Ectodermal cell (in vitro differentiated cells): ENCODE data around the gene FOXRED2.
"Not testable (repeated sequence)": the region's sequence is repeated elsewhere in the genome, so short reads cannot be mapped to it uniquely, and the experiment has no call there.

Experiments used
- H3K27ac ChIP-seq: 2 replicates; pipeline ENCODE4 v1.7.0; 2013; ENCODE audit warnings: mild to moderate bottlenecking, low read depth, low read length; ENCODE audit not compliant: insufficient read depth, poor library complexity, severe bottlenecking
- H3K27me3 ChIP-seq: 2 replicates; pipeline ENCODE4 v1.7.0; 2013; ENCODE audit warnings: mild to moderate bottlenecking, low read length; ENCODE audit not compliant: insufficient read depth, control insufficient read depth, poor library complexity, severe bottlenecking
- H3K36me3 ChIP-seq: one replicate; pipeline ENCODE4 v1.7.0; 2013; ENCODE audit warnings: low read length; ENCODE audit not compliant: control insufficient read depth, insufficient read depth
- H3K4me1 ChIP-seq: one replicate; pipeline ENCODE4 v1.7.0; 2013; ENCODE audit warnings: low read length; ENCODE audit not compliant: control insufficient read depth, insufficient read depth
- H3K4me3 ChIP-seq: 2 replicates; pipeline ENCODE4 v1.7.0; 2013; ENCODE audit warnings: low read depth, low read length, control low read depth; ENCODE audit not compliant: insufficient read depth
- H3K9me3 ChIP-seq: 2 replicates; pipeline ENCODE4 v1.7.0; 2013; ENCODE audit warnings: mild to moderate bottlenecking, low read length, moderate library complexity; ENCODE audit not compliant: control insufficient read depth
- WGBS, 2 experiments: methylation state at CpG; one replicate each; pipeline ENCODE4 v1.1.7; 2013; ENCODE audit warnings: missing lambda C conversion rate in 2 of 2; 5-methylcytosine and 5-hydroxymethylcytosine counted together

Gene FOXRED2

GRCh38 chr22:36519906-36520305, 13.1 kb upstream of the FOXRED2 start:
- not testable (repeated sequence) for H3K9me3 ChIP-seq, H3K27me3 ChIP-seq, H3K4me1 ChIP-seq, H3K4me3 ChIP-seq, H3K27ac ChIP-seq
- WGBS, 2 experiments: 84 to 95% methylated on average over 2 of the region's 2 CpGs
- H3K36me3 ChIP-seq: peaks cover 87% of the 10 kb centered on the region

- H3K9me3 ChIP-seq: no peaks in the 10 kb centered on the region
- peaks cover 67% of the 10 kb centered on the region for H3K36me3 ChIP-seq
- no peaks in the 10 kb centered on the region for H3K4me1 ChIP-seq
- no peak overlapping the region for H3K27ac ChIP-seq
- H3K4me3 ChIP-seq: no peak overlapping the region
- H3K27me3 ChIP-seq: no peaks in the 10 kb centered on the region
- WGBS, 2 experiments: 91 to 100% methylated on average over 1 of the region's 1 CpG
Measured at GRCh38 chr22:36514766-36515165, 7.9 kb upstream of the FOXRED2 start.

GRCh38 chr22:36512991-36513390, 6.2 kb upstream of the FOXRED2 start:
- Histone ChIP-seq H3K36me3 (peaks cover 49% of the 10 kb centered on the region), H3K4me1 (no peaks in the 10 kb centered on the region), H3K9me3 (no peaks in the 10 kb centered on the region), H3K27ac (no peak overlapping the region), H3K4me3 (no peak overlapping the region), H3K27me3 (no peaks in the 10 kb centered on the region)
- 88 to 94% methylated on average over 4 of the region's 4 CpGs for WGBS, 2 experiments

- peaks cover 44% of the 10 kb centered on the region for H3K36me3 ChIP-seq
- H3K9me3 ChIP-seq: no peaks in the 10 kb centered on the region
- H3K4me1 ChIP-seq: no peaks in the 10 kb centered on the region
- WGBS, 2 experiments: 96% methylated on average over 8 of the region's 8 CpGs
- H3K27me3 ChIP-seq: no peaks in the 10 kb centered on the region
- no peak overlapping the region for H3K27ac ChIP-seq
- no peak overlapping the region for H3K4me3 ChIP-seq
Measured at GRCh38 chr22:36512333-36512732, 5.5 kb upstream of the FOXRED2 start.

- Histone ChIP-seq H3K27ac (peak overlapping the region; percentile 4), H3K27me3 (no peaks in the 10 kb centered on the region), H3K9me3 (no peaks in the 10 kb centered on the region), H3K4me3 (no peak overlapping the region), H3K36me3 (peaks cover 33% of the 10 kb centered on the region), H3K4me1 (no peaks in the 10 kb centered on the region)
- WGBS, 2 experiments: 84 to 86% methylated on average over 17 of the region's 17 CpGs
Measured at GRCh38 chr22:36510966-36511881, 4.4 kb upstream of the FOXRED2 start.

GRCh38 chr22:36510384-36510783, 3.5 kb upstream of the FOXRED2 start:
- Histone ChIP-seq H3K4me3 (no peak overlapping the region), H3K9me3 (no peaks in the 10 kb centered on the region), H3K36me3 (peaks cover 26% of the 10 kb centered on the region), H3K4me1 (no peaks in the 10 kb centered on the region), H3K27ac (no peak overlapping the region), H3K27me3 (no peaks in the 10 kb centered on the region)
- WGBS, 2 experiments: 93 to 99% methylated on average over 2 to 3 of the region's 3 CpGs

GRCh38 chr22:36507518-36508010, 724 bp upstream of the FOXRED2 start:
- Histone ChIP-seq H3K9me3 (no peaks in the 10 kb centered on the region), H3K36me3 (peaks cover 31% of the 10 kb centered on the region), H3K27ac (no peak overlapping the region), H3K4me3 (peak overlapping the region; percentile 40), H3K27me3 (no peaks in the 10 kb centered on the region), H3K4me1 (no peaks in the 10 kb centered on the region)
- WGBS, 2 experiments: 93 to 95% methylated on average over 6 of the region's 6 CpGs

GRCh38 chr22:36505998-36506635, 723 bp downstream of the FOXRED2 start:
- Histone ChIP-seq H3K9me3 (no peaks in the 10 kb centered on the region), H3K27ac (no peak overlapping the region), H3K36me3 (peaks cover 19% of the 10 kb centered on the region), H3K4me1 (no peaks in the 10 kb centered on the region), H3K4me3 (peak overlapping the region; percentile 40), H3K27me3 (no peaks in the 10 kb centered on the region)
- WGBS, 2 experiments: 97% methylated on average over 60 of the region's 60 CpGs

GRCh38 chr22:36497910-36498665, 8.8 kb downstream of the FOXRED2 start:
- WGBS, 2 experiments: 93 to 94% methylated on average over 30 of the region's 30 CpGs
- Histone ChIP-seq H3K27me3 (no peaks in the 10 kb centered on the region), H3K9me3 (no peaks in the 10 kb centered on the region), H3K4me3 (no peak overlapping the region), H3K4me1 (no peaks in the 10 kb centered on the region), H3K36me3 (peaks cover 14% of the 10 kb centered on the region), H3K27ac (no peak overlapping the region)

GRCh38 chr22:36493690-36494110, 13.1 kb downstream of the FOXRED2 start:
- Histone ChIP-seq H3K4me3 (no peak overlapping the region), H3K27me3 (no peaks in the 10 kb centered on the region), H3K36me3 (peaks cover 15% of the 10 kb centered on the region), H3K4me1 (no peaks in the 10 kb centered on the region), H3K9me3 (no peaks in the 10 kb centered on the region), H3K27ac (no peak overlapping the region)
- 95 to 96% methylated on average over 16 of the region's 16 CpGs for WGBS, 2 experiments
